ELR (cell line): ENCODE measurements around the gene CNDP2.
"Not testable (repeated sequence)": the region's sequence is repeated elsewhere in the genome, so short reads cannot be mapped to it uniquely, and the experiment has no call there.

Experiments used
- DNase-seq: peaks from one replicate; pipeline ENCODE4 v3.0.0-alpha.2; 2015; ENCODE audit warnings: low read depth

The CNDP2 gene

DNA sequence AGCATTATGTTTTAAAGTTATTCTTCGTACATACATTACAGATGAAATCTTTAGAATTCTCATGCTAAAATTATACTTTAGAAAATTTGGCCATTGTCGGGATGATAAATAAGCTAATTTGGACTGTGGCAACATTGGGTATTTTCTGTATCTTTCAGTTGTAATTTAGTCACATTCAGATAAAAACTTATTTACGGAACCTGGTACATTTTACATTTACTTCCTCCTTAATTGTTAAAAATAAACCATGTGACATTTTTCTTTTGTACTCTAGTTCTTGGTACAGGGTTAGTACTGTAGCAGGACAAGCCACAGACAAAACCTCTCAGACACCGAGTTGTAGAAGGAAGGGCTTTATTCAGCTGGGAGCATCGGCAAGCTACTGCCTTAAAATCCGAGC, 4.2 kb downstream of the CNDP2 start:
- no peak for DNase-seq

DNA sequence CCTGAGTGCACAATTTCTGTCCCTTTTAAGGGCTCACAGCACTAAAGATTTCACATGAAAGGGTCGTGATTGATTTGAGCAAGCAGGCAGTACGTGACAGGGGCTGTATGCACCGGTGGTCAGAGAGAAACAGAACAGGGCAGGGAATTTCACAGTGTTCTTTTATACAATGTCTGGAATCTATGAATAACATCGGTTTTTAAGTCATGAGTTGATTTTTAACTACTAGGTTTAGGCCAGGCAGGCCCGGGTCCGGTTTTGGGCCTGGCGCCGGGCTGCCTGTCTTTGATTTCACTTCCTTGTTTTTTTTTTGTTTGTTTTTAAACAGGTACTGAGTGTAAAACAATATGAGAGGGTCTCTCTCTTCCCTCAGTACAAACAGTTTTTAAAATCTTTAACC, 4.6 kb downstream of the CNDP2 start:
- not testable (repeated sequence) for DNase-seq

DNA sequence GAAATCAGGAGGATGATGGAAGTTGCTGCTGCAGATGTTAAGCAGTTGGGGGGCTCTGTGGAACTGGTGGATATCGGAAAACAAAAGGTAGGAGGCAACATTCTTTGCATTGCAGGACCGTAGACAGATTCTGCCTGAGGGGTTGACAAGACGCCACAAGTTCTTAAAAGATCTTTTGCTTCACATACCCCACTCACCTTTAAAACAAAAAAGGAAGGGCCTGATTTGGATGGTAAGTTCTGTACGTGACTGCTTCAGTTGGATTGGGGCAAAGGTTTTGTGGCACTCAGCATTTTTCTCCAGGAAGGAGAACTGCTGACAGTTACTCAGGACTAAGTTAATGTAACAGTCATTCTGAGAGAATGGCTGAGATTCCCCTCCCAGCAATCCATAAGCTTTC, 5.2 kb downstream of the CNDP2 start:
- no peak for DNase-seq

DNA sequence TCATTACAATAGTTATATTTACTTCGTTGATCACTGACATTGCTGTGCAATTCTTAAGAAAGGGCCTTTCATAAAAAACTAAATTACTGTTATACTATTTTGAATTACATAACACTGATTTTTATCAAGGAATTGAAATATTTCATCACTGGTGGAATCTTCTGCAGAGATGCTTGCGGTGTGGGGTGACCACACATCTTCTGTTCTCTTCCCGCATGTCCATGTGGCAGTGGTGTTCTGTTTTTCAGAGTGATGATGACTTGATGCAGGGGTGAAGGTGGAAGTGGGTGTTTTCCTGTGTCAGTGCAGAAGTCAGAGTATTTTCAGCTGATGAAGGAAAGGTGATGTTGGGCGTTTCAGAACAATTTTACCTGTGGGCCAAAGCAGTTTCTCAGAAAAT, 7.0 kb downstream of the CNDP2 start:
- DNase-seq: no peak

DNA sequence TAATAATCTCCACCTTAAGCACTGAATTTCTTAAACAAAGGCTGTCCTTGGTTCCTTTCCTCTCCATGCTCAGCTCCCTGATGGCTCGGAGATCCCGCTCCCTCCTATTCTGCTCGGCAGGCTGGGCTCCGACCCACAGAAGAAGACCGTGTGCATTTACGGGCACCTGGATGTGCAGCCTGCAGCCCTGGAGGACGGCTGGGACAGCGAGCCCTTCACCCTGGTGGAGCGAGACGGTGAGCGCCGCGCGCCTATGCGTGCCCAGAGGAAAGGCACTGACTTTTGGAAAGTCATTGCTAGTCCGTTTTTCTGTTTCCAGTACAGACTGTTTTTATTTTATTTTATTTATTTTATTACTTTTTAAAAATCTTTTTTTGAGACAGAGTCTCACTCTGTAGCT, 9.6 kb downstream of the CNDP2 start:
- DNase-seq: no peak

DNA sequence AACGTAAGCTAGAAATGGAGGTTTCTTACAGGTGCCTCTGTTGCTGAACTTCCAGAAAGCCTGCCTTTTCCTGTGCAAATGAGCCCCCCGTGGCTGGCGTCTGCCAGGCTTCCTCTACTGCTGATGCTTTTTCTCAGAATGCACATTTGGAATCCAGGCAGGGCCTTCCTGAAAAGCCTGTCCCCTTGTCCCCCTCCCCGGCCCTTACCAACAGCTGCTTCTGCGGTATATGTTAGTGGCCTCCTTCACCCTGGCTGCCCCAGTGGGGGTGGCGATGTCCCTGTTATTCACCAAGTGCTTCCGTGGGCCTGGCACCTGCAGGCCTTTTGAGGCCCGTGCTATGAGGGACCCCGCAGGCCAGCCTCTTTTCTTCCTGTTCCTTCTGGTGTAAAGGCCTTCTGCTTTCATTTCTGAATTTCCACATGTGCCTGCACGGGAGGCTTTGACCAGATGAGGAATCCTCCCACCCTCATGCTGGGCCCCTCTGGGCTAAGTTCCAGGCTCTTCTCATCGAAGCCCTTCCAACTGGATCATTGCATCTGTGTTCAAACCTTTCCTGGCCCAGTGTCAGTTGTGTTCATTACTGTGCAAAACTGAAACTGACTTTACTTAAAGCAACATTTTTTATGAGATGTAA, 10.4 kb downstream of the CNDP2 start:
- DNase-seq: no peak

DNA sequence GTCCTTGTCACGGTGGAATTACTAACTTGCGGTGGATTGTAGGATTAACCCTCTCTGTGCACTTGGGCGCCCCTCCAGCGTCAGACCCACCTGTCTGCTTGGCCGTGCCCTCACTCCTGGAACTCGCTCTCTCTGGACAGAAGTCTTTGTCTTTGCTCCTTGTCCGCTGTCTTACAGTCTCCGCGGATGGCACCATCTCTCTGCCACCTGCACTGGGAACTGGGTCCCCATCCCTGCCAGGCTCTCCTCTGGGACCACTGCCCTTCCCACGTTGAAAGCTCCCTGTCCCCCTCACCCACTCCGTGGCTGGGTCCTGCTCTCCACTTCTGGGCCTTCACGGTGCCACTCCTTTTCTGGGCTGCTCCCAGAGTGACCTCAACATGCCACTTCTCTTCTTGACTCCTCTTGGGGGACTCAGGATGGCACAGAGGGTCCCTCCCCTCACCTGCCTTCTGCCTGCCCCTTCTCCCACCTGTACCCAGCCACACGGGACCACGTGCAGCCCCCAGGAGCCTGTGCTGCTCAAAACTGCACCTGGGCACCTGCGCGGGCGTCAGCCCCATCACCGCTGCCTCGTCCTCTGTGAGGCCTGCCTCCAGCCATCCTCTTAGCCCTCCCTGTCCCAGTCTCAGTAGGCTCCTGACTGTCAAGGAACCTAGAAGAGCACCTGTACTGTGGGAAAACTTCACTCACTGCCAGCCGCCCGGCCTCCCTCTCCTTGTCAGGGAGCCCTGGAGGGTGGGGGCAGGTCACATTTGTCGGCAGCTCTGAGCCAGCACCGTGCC, 11.1 kb downstream of the CNDP2 start:
- no peak for DNase-seq

DNA sequence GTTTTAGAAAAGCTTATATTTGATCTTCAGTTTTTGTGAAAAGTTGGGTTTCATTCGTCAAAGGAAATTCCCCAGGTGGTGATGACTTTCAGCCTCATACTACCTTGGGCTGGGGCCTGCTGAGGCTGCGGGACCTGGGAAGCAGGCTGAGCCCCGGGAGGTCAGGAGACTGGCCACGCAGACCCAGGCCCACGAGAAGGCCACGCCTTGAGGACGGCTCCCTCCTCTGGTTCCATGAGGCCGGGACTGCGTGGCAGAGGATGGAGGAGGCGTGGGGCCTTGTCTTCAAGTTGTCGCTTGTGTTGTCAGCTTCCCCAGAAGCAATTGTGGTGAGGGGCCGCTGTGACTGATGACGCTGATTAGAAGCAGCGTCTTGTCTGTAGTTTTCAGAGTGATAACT, 11.8 kb downstream of the CNDP2 start:
- no peak for DNase-seq

DNA sequence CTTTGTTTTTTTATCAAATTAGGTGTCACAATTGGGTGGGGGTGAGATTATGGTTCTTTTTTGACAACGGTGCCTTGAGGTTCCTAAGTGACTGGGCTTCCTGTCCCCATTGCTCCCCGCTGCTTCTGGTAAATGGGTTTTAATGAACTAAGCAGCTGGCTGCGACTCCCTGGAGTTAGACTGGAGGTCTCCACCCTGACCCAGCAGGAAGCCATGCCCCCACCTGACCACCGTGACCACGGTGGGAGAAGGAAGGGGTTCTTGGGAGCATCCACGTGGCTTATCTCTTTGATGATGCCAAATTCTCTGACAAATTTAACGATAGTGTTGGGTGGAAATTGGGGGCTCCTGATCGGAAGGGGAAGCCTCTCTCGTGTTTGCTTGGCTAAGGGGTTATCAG, 12.2 kb downstream of the CNDP2 start:
- DNase-seq: no peak

DNA sequence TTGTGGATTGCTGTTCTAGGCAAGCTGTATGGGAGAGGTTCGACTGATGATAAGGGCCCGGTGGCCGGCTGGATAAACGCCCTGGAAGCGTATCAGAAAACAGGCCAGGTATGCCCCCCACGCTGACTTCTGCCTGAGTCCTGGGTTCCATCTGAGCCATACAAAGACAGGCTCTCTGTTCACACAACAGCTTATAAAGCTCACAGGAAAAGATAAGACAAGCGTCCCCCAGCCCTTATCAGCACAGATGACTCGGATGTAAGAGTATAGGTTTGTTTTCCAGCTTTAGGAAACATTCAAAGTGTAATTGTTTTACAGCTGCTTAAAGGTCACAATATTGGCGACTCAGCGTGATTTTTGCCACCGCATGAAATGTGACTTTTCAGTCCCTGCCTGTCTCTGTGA, 12.7 kb downstream of the CNDP2 start:
- no peak for DNase-seq

DNA sequence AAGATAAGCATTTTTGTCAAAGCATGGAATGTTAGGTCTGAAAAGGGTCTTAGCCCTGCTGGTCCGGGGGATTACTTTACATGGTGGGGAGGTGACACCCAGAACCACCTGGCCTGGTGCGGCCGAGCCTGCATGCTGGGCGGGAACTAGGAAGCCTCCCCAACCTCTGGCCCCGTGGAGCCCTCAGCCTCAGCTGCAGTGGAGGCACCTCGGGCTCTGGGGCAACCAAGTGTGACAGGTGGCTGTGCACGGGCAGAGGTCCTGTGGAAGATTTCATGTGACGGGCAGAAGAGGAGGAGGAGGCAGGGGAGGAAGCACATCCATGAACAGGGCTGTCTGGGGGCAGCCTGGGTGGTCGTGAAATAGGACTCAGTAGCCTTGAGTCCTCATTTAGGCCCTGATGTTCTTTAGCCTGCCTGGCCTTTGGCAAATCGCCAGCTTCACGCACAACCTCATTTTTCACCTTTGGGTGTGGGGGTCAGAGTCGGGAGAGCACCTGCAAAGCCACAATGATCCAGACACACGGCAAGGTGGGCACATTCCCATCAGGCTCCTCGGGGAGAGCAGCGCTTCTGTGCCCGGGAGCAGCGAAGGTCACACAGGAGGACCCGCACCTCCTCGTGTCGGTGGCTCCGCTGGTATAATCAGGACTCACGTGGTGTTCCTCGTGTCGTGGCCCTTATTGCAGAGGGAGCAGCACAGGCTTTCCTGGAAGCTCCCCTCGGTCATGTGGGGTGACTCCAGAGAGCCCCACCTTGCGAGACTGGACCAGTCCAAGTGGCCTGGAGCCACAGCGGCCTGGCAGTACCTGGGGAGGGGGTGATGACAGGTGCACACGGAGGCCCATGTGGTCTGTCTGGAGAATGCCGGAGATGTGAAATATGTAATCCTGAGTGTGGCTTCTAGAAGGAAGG, 13.9 kb downstream of the CNDP2 start:
- no peak for DNase-seq

DNA sequence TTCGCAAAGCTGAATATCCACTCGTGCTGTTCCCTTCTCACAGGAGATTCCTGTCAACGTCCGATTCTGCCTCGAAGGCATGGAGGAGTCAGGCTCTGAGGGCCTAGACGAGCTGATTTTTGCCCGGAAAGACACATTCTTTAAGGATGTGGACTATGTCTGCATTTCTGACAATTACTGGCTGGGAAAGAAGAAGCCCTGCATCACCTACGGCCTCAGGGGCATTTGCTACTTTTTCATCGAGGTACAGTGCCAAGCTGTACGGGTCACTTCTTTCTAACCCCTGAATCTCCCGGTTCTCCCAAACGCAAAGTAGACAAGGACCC, 14.6 kb downstream of the CNDP2 start:
- DNase-seq: no peak

DNA sequence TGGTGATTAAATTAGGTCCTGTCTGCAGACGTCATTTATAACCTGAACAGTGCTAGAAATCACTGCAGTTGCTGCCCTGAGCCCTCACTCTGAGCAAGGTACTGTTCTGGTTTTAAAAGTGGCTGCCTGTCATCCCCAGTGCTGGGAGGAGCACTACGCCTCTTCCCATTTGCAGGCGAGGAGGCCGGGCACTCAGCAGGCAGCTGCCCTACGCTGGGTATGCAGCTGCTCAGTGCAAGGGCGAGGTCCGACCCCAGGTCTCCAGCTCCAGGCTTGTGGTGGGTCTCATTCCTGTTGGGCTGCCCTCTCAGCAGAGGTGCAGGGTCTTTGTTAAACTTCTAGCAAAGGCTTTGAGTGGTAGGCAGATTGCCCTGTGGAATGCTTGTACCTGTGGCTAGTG, 15.7 kb downstream of the CNDP2 start:
- DNase-seq: no peak

DNA sequence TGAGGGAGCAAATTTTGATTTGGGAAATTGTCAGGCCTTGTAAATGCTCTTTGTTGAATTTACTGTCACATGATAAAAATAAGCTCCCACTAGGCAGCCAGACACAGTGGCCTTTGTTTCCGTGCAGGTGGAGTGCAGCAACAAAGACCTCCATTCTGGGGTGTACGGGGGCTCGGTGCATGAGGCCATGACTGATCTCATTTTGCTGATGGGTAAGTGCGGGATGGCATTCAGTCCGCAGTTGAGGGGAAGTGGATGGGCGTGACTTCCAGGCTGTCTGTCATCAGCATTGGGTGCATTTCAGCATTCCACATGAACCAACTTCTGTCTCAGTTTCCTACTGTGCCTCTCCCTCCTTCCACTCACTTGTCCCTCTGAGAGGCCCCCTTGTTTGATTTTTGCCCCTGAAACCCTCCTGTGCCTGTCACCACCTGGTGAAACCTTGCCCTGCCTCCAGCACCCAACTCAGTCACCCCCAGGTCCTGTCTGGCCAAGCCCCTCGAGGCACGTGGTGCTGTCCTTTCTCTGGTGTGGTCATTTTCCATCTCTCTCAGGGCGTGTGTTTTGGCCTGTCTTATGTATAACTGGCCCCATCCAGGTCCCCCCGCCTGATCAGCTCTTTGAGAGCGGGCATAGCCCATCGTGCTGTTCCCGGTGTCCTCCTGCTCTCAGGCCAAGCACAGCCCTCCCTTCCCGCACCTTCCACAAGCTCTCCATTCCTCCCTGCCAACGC, 16.3 kb downstream of the CNDP2 start:
- no peak for DNase-seq

DNA sequence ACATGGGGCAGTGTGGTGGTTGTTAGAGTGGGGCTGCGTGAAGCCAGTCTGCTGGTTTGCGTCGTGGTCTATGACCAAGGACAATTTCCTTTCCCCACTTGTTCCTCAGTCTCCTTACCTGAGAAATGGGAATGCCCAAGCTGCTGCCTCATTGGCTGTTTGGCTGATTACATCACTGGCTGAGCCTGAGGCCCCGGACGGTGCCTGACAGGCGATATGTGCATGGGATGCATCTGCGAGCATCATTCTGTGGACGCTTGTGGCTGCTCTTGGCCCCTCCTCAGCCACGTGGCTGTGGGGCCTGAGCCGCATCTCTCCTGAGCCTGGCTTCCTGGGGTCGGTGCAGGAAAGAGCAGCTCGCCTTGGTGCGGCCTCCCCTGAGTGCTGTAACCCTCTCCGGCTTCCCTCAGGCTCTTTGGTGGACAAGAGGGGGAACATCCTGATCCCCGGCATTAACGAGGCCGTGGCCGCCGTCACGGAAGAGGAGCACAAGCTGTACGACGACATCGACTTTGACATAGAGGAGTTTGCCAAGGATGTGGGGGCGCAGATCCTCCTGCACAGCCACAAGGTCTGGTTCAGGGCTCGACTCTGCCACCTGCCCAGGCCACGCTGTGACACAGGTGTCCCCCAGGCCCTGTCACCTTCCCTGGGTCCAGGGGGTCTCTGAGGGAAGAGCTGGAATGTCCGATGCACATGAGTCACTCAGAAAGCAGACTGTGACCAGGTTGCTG, 17.2 kb downstream of the CNDP2 start:
- DNase-seq: no peak

DNA sequence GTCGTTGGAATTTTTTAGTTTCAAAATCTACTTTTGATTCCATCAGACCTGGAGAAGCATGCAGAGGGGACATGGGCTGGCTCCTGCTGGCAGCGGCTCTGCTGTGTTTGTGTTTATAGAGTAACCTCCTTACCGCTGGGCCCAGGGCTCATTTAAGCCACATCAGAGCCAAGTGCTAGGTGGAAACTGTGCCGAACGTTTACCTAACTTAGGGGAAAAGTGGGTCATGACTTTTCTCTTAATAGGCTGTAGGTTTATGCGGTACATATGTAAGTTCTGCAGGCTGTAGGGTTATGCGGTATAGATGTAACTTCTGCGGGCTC, 17.7 kb downstream of the CNDP2 start:
- DNase-seq: no peak

DNA sequence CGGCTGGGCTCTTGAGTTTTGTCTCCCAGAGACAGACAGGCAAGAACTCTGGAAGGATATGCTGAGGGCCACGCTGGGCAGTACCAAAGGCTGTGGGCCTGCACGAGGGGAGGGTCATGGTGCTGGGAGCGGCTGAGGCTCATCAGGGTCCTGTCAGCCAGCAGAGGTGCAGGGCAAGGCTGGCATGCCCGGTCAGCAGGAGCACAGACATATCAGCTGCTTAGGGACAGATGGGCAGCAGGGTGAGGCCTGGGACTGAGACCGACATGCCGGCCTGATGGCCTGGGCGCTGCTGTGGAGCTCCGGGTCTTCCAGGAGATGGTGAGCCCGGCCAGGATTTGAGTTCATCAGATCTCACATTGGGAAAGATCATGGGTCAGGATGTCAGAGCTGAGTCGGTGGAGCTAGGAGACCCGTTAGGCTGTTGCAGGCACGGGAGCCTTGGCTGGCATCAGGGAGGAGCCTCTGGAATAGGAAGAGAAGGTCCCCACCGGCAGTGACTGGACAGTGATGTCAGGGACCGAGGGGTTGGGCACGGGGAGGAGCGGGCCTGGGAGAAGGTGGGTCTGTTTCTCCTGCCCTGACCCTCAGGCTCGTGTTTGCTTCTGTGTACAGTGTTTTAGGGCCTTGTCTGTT, 18.8 kb downstream of the CNDP2 start:
- no peak for DNase-seq

DNA sequence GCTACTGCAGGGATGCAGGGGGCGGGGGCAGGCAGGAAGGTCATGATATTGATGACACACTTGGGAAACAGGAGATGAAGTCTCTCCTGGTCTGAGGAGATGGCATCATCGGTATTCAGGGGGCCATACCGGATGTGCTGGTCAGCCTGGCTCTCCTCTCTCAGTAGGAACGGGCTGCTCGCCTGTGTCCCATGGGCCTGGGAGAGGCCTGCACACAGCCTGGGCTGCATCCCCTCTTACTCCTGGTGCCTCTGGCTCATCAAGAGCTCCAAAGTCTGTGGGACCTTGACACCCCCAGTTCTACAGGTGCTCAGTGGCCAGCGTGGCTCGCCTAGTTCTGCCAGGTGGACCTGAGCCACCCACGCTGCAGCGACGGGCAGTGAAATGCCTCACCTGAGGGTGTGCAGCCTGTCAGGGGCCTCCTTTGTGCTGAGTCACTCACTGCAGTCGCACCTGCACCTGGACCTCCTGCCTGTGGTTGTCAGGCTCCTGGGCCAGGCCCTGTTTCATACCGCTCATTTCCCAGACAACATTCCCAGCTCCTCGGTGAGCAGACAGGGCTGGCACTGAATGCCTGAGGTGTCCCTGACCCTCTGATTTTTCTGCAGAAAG, 19.6 kb downstream of the CNDP2 start:
- no peak for DNase-seq

DNA sequence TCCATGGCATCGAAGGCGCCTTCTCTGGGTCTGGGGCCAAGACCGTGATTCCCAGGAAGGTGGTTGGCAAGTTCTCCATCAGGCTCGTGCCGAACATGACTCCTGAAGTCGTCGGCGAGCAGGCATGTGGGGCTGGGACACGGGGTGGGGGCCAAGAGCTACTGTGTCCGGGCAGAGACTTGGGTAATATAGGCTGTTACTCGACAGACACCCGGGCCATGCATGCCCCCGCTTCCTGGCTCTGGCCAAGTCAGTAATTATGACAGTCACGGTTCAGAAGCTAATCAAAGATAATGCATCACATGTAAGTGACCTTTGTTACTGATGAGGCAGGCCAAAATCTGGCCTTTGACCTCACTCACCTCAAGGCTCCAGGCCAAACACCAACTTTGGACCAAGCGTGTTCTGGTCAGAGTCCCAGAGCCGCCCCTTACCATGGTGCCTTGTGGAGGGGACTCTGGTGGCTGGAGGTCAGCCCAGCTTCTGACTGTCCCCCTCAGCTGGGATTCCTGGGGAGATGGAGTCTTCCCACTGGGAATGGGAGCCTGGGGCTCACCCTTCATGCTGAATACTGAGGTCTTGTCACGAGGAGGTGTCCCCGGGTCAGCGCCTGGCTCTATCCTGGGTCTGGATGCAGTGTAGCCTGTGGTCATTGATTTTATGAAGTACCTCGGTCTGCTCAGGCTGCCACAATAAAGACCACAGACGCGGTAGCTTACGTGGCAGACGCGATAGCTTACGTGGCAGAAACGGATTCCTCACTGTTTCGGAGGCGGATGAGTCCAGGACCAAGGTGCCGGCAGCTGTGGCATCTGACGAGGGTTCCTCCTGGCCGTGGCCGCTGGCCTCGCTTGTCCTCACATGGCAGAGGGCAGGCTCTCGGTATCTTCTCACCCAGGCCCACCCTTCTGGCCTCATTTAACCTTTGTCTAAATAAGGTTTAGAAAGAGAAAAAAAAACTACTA, 20.4 kb downstream of the CNDP2 start:
- no peak for DNase-seq

DNA sequence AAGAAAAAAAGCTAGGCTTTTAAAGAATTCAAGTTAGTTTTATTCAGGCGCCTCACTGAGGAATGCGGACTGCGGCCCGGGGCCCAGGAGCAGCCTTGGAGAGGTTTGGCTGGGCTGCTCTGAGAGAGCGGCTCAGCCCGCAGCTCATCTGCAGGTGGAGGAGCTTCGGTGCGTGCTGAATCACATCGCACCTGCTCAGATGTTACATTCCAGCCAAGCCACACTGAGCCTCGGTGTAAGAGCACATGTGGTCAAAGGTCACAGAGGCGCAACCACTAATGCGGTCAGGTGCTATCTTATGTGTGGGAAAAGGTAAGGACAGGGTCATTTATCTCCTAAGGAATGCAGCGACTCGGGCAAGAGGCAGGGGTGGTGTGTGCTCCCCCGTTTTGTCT, 21.1 kb downstream of the CNDP2 start:
- DNase-seq: no peak
